PC-9 (cell line): ENCODE measurements around the gene TBC1D3I.

Source experiments
- CTCF ChIP-seq: fragments of 200-600 bp; sonication (generic); conservative IDR thresholded peaks from 2 replicates; pipeline ENCODE4 v1.6.1; 2017; ENCODE audit warnings: mixed run types, antibody characterized with exemption, mild to moderate bottlenecking, moderate library complexity
- EZH2 ChIP-seq: fragments of 200-600 bp; sonication (generic); IDR thresholded peaks from 2 replicates; pipeline ENCODE4 v1.8.0; 2017; ENCODE audit warnings: antibody characterized with exemption, low read depth

- TF ChIP-seq CTCF (no peak), EZH2 (no peak)
Observed at GRCh38 chr17:36214918-36215317, 49.5 kb downstream of the TBC1D3I start.
